ENCODE measurements around the gene RELL2. TPM values are rescaled to one million over a fixed set of nuclear protein-coding genes. Genes with fewer than 3 reads are reported as not detected.

Gene RELL2
- total RNA-seq, 4 donors from 2014 or later: 4.3 to 10.4 (median 6.4) TPM

DNA sequence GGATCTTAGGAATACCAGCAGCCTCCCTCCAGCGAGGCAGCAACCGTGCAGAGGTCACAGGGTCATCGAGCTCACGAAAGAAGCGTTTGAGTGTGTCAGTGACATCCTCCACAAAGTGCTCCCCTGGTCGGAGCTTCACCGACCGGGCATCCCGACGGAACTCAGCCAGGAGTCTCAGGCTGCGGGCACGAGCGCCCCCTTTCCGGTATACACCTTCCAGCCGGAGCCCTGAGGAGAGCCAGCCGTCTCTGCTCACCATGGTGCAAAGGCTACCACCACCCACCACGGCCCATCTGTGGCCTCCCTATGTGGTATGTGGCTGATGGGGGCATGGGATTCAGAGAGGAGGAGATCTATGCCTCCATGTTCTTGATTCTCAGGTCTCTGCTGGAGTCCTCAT, 25.2 kb downstream of the RELL2 start:
- TF ChIP-seq POLR2A (IDR thresholded peaks at IDR 0.05) (no peak), CTCF (IDR thresholded peaks at IDR 0.05) (no peak)

GRCh38 chr5:141663506-141663905, 26.7 kb downstream of the RELL2 start:
- Histone ChIP-seq H3K9me3 (no peaks in the 10 kb centered on the region), H3K4me1 (peaks cover 0 to 6% (median 0%) of the 10 kb centered on the region in 3 donors), H3K36me3 (peaks cover 0 to 29% (median 0%) of the 10 kb centered on the region in 3 donors), H3K27ac (no peak overlapping the region), H3K4me3 (no peak overlapping the region), H3K27me3 (no peaks in the 10 kb centered on the region)
- 82 to 90% methylated on average over 8 of the region's 8 CpGs for WGBS, 2 donors
- TF ChIP-seq POLR2A (IDR thresholded peaks at IDR 0.05) (no peak), CTCF (IDR thresholded peaks at IDR 0.05) (no peak)
- intact Hi-C loops (cut with DNase I): no loop called here
- no peak for DNase-seq

More for the DNA sequence above, 25.2 kb downstream of the RELL2 start:
- peaks cover 0 to 6% (median 0%) of the 10 kb centered on the region in 3 donors for H3K4me1 ChIP-seq
- WGBS, 2 donors: 81% methylated on average over 13 of the region's 17 CpGs; no CpG with 5 or more reads in 1 of the 2 donors
- intact Hi-C loops (cut with DNase I): no loop called here
- no peaks in the 10 kb centered on the region for H3K27me3 ChIP-seq
- no peak for DNase-seq
- peaks cover 0 to 25% (median 0%) of the 10 kb centered on the region in 3 donors for H3K36me3 ChIP-seq
- no peak overlapping the region for H3K4me3 ChIP-seq
- no peaks in the 10 kb centered on the region for H3K9me3 ChIP-seq
- no peak overlapping the region for H3K27ac ChIP-seq

- TF ChIP-seq CTCF (IDR thresholded peaks at IDR 0.05): peak; percentile 79 to 89 (median 86)
- no peak for TF ChIP-seq POLR2A (IDR thresholded peaks at IDR 0.05)
- DNase-seq: no peak
- Histone ChIP-seq H3K27ac (no peak overlapping the region), H3K4me1 (peaks cover 0 to 6% (median 0%) of the 10 kb centered on the region in 3 donors), H3K36me3 (peaks cover 0 to 32% (median 0%) of the 10 kb centered on the region in 3 donors), H3K4me3 (no peak overlapping the region), H3K9me3 (no peaks in the 10 kb centered on the region), H3K27me3 (no peaks in the 10 kb centered on the region)
- WGBS, 2 donors: 31 to 62% methylated on average over 2 to 3 of the region's 13 CpGs
- intact Hi-C loops (cut with DNase I): no loop called here
Observed at GRCh38 chr5:141664733-141665461, 28.1 kb downstream of the RELL2 start.

DNA sequence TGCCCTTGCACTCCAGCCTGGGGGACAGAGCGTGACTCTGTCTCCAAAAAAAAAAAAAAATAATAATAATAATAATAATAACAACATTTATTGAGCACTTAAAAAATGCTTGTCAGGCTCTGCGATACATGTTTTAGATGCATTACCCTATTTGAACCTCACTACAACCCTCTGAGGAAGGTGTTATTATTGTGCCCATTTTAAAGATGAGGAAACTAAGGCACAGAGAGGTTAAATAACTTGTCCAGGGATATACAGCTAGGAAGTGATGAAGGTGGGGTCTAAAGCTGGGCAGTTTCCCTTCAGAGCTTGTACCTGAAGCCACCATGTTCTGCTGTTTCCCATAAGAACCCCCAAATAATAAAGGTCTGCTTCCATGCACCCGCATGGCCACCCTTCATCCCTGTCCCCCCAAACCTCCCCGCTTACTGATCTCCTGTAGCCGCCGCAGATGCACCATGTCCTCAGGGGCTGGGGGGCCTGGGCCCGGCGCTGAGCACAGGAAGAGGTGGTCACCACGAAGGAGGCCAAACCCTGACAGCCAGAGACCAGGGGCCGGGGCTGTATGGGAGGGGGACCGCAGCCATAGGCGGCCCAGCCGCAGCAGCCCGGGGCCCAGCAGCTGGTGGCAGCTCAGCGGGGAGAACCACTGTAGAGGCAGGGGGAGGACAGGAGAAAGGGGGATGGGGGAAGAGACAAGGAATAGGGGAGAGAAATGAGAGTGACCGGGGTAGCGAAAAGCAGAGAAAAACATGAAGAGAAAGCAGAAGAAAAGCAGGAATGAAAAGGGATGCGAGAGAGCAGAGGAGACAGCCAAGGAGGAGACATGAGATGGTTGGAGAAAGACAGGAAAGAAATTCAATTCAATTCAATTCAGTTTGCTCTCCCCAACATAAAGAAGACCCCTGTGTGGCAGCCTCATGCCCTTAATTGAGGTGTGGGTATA, 29.5 kb downstream of the RELL2 start:
- no peak for DNase-seq
- TF ChIP-seq CTCF (IDR thresholded peaks at IDR 0.05): no peak
- no peak for TF ChIP-seq POLR2A (IDR thresholded peaks at IDR 0.05)
- no peak overlapping the region for H3K4me3 ChIP-seq
- no peak overlapping the region for H3K27ac ChIP-seq
- H3K9me3 ChIP-seq: no peaks in the 10 kb centered on the region
- WGBS, 2 donors: 85 to 92% methylated on average over 11 to 13 of the region's 18 CpGs
- H3K36me3 ChIP-seq: peaks cover 0 to 32% (median 0%) of the 10 kb centered on the region in 3 donors
- intact Hi-C loops (cut with DNase I): no loop called here
- peaks cover 0 to 8% (median 0%) of the 10 kb centered on the region in 3 donors for H3K4me1 ChIP-seq
- H3K27me3 ChIP-seq: no peaks in the 10 kb centered on the region
